GM20431 (cell line): Measurements from ENCODE around the gene STX16.

Experiments
- in situ Hi-C: fragments of 300-500 bp; cut with MseI, MboI; formaldehyde crosslinking; loops from one replicate; pipeline ENCODE4 v1.15.0; 2020; ENCODE audit warnings: low sequenced_read_pairs; ENCODE audit not compliant: unreplicated experiment

Gene STX16

DNA sequence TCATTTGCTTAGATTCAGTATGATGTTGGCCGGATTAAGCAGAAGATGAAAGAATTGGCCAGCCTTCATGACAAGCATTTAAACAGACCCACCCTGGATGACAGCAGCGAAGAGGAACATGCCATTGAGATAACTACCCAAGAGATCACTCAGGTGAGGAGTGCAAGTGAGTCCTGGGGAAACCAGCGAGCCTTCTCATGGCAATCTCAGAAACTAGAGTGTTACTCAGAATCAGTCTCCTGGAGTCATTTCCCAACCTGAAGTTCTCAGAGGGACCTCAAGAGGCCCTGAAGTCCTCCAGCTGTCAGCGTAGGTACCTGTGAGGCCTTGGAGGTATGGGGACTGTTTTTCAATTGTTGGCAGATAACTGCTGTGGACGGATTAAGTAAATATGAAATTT is 16.9 kb downstream of the STX16 start:
- in situ Hi-C loops: no loop called here

DNA sequence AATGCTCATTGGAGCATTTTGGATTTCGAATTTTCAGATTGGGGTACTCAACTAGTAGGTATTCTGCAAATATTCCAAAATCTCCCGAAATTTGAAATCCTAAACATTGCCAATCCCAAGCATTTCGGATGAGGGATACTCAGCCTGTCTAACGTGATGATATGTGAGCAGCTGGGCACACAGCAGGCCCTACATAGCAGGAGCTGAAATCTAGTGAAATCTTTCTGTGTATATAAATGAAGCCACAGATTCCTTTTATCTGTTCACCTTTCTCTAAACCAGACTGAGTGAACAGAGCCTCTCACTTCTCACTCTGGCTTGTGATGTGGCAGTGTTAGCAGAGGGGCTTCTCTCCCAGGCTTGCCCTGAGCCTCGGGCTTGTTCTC is 17.8 kb downstream of the STX16 start:
- in situ Hi-C loops: no loop called here

DNA sequence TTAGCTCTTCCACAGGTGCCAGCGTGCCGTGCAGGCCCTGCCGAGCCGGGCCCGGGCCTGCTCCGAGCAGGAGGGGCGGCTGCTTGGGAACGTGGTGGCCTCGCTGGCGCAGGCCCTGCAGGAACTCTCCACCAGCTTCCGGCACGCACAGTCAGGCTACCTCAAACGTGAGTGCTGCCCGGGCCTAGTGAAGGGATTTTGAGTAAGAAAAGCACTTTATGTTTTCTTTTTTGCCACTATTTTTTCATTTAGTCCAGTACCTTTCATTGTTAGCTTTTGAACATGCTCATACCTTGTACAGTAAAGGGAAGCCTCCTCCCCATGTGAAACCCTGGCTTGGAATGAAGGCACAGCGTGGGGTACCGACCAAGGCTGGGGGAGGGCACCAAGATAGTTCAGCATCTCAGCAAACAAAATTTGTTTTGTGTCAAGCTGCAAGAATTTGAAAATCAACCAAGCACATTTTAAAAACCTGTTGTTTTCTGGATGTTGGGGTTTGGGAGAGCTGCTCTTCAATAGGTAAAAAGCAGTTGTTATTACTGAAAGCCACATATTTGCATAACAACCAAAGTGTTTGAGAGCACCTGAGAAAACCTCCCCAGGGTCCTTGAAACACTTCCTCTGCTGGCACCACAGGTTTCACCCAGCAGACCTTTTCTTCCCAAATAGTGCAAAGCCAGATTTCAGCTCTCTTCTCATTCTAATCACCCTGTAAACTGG is 18.4 kb downstream of the STX16 start:
- in situ Hi-C loops: no loop called here

DNA sequence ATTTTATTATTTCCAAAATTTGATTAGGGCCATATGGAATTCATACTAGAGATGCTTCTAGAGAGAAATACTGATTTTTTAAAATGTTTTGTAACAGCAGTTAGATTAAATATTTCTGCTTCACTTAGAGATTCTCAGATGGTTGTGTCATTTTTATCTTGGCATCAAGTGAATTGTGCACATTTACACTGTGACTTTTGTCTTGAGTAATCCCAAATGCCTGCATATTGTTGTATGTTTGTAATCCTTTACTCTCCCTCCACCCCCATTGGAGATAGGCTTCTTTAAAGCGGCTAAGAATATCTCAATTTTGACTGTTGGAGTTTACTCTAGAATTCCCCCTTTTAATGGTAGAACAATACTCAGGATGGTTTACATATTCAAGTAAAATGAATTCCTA is 19.0 kb downstream of the STX16 start:
- in situ Hi-C loops: no loop called here

DNA sequence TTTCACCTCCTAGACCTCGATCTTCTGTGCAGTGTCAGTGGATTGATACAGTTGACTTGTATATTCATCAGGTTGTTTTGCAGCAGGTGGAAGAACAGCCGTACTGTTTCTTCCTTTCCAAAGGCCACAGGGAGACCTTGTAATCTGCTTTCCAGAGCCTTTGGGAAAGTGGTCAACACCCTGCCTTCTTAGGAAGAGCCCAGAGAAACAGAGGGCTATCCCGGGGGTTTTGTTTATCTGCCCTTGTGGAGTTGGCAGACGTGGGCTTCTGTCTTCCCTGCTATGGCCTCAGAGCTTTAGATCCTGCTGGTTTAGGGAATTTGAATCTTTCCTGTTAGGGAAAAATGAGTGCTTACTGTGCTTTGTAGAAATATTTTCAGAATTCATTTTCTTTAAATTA is 19.6 kb downstream of the STX16 start:
- in situ Hi-C loops: no loop called here

GRCh38 chr20:58673119-58673518 is 22.0 kb downstream of the STX16 start:
- in situ Hi-C loops: no loop called here

DNA sequence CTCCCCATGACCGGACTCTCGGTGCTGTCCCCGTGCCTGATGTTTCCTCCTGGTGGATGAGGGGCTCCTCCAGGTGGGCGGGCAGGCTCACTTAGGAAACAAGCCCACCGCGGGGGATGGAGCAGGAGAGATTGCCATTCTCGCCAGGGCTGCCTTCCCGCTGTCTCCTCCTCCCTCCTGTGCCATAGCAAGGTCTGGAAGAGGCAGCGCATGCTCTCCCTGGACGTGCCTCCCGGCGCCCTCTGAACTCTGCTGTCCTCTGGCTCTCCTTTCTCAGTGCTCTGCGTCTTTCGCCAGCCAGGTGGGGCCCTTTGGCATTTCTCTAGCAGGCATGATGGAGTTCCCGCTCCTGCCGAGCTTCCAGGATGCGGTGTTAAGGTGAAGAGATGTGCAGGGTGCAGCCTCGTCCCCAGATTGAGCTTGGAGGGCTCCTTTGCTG is 24.1 kb downstream of the STX16 start:
- in situ Hi-C loops: no loop called here

DNA sequence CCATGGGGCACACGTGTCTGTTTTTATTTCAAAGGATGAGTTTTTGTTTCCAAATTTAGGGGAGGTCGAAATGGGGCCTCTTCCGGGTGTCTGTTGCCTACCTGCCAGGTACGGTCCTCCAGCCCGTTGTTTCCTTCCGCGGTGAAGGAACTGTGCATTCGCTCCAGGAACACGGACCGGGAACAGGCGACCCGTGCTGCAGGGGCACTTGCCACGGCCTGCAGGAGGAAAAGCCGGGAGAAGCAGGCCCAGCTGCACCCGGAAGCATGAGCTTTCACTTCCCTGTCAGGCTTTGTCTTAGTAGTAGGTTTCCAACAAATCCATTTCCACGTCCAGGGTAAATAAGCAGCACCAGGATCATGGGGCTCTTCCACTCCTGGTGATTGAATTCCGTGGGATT is 24.6 kb downstream of the STX16 start:
- in situ Hi-C loops: no loop called here

DNA sequence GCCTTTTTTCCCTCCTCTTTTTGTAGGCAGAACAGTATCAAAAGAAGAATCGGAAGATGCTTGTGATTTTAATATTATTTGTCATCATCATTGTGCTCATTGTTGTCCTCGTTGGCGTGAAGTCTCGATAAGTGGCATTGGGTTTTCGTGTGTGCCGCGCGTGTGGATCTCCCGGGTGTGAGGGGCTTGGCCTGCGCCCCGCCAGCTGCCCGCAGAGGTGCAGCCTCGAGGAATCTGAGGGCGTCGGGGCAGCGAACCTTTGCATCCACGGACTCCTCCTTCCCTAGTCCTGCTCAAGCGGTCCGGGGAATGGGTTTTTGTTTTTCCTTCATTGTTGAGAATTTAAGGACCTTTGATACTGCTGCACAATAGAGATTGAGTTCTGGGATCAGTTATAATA is 25.1 kb downstream of the STX16 start:
- in situ Hi-C loops: no loop called here

DNA sequence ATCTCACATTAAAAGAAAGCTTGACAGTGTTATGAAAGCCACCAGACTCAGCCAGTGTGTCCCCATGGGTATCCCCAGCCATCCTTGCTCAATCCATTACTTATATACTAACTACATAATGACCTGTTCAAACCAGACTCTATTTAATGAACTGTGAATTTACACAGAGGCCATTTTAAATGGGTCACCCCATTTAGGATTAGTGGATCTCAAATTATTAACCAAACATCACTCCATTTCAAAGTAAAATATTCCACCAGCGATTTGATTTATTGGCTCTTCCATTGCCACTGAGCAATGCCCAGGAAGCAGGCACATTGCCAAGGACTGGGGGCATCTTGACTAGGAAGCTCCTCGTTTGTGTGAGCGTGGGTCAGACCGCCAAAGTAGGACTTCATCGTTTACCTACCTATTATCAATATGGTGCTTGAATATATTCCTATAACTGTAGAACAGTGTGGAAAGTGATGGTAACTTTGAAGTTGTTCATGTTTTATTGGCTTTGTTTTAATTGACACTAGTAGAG is 26.1 kb downstream of the STX16 start:
- in situ Hi-C loops: no loop called here

DNA sequence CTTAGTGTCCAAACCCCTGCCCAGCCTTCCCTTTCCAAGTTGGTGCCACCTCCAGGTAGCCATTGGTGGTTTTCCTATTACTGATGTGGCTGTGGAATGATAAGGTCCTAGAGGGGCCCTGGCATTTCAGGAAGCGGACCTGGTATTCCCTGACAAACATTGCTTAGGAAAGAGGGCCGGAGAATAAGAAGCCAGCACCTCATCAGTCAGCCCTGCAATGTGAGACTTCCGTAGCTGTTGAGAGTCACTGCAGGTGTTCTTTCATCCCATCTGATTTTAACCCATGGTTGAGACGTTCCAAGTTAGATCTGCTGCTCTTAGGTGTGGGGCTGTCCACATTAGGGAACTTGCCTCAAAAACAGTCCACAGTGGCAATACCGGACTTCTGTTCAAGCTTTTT is 26.7 kb downstream of the STX16 start:
- in situ Hi-C loops: no loop called here

DNA sequence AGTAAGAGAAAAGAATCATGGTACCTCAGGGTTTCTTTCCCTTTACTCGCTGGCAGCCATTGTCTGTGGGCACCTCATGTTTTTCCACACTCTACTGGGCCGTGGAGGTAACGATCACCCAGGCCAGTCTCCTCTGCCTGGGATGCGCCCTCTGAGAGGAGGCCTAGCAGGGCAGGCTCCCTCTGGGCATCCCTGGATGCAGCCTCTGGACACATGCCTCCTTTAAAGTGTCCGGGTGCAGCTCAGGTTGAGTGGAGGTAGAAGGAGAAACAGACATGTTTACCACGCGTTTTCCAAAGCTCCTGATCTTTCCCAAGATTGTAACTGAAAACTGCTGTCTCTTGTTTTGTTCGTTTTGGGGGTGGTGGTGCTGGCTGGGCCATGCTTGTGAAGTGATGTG is 27.7 kb downstream of the STX16 start:
- in situ Hi-C loops: no loop called here

DNA sequence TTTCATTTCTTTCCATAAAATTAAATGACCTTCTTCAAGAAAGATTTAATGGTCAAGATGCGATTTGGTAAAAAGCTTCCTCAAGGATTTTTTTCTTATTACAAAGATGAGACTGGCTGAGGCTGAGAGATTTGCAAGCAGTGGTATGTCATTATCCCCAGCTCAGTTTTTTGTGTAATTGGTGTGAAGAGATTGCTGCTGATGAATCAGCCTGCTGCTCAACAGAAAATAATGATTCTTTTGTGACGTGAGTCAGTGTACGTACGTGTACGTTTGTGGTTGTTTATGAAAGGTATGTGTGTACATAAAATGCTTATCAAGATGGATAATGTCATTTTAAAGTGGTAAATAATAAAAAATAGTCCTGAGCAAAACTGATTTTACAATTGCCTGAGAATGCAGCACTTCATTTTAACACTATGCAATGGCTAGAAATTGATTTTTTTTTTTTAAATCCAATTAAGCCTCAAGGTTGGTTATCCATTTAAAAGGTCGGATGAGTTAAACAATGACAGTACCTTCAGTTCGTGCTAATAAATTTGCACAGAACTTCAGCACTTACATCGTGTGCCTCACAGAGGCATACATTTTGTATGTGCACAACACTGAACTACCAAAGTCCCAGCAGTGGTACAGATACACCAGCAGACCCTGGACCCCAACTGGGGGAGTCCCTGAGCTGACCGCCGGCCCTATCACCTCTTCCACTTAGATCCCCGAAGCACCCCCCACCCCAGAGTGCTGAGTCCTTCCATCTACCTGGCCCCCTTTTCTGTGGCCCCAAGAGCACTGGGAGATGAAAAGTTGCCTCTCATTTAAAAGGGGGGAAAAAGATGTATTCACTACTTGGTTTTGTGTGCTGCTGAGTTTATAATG is 31.8 kb downstream of the STX16 start:
- in situ Hi-C loops: no loop called here

DNA sequence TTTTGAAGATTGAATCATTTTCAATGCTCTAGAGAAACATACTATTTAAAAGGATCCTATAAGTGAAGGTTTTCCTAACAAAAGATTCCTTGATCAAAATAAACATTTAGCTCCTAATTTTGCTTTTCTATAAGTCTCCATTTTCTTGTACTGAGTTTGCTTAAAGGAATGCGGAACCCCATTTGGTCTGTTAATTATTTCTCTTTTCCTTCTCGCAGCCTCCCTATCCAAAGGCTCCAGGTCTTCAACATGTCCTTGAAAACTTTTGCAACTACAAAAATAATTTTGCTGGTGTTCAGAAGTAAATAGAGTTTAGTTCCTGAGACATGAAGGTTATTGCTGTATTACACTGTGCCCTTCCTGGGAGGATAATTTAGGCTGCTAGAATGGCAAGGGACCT is 33.2 kb downstream of the STX16 start:
- in situ Hi-C loops: no loop called here

- in situ Hi-C loops: no loop called here
Measured at GRCh38 chr20:58685988-58686387, 34.9 kb downstream of the STX16 start.

GRCh38 chr20:58688414-58688813 is 37.3 kb downstream of the STX16 start:
- in situ Hi-C loops: no loop called here

DNA sequence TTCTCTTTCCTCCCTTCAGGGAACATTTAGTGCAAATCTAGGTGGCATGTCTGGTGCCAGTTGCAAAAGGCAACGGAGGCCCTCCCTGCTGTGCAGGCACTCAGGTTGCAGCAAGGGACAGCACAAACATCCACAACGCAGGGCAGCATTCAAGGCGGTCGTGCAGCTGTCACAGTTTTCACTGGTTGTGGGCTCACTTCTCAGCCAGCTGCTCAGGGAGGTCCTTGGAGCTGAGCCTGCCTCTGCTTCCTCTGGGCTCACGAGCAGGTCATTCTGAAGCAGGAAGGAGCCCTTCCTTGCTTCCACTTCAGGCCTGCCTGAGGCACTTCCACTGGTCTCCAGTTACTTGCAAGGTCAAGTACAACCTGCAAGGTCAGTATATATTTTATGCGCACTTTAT is 37.8 kb downstream of the STX16 start:
- in situ Hi-C loops: no loop called here

GRCh38 chr20:58690396-58691135 is 39.5 kb downstream of the STX16 start:
- in situ Hi-C loops: no loop called here

DNA sequence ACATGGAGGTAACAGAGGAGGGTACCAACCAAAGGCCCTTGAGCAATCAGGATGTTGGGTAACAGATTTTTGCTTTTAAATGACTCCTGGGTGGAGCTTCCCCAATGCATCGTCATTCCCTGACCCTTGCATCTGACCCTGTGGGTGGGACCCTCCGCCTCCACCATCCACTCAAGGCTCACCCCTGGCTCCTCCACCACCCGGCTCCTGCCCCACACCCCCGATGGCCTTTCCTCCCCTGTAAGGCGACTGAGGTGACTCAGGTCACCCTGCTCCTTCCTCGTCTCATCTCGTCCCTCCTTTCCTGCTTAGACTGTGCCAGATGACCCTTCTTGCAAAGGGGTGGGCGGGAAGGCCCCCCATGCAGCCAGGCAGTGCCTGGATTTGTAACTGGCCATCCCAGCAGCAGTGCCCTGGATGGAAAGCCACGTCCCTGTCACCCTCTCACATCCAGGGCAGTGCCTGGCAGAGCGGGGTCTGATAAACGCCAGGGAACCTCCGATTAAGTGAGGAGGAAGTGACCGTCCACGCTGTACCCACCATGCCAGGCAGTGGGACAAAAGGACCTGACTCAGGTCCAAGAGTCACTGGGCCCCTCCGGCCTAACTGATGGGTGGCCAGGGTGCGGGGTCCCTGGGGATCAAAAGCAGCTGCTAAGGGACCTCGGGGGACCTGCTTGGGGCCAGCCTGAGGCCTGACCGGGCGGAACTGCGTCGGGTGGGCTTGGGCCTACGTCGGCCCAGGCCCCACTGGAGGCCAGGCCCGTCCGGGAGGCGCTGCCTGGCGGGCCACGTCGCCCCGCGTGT is 40.9 kb downstream of the STX16 start:
- in situ Hi-C loops: no loop called here
